H9 (cell line): Measurements from ENCODE around the gene NUP210. TPM values are rescaled to one million over a fixed set of nuclear protein-coding genes. Genes with fewer than 3 reads are reported as not detected.

Experiments used
- DNase-seq: peaks from one replicate; pipeline ENCODE4 v3.0.0-alpha.2; 2017
- H2AFZ ChIP-seq: one replicate; pipeline ENCODE4 v1.6.1; 2013; ENCODE audit warnings: mild to moderate bottlenecking, low read length, control low read depth, moderate library complexity
- H2AK5ac ChIP-seq: 2 replicates; pipeline ENCODE4 v1.6.1; 2013; ENCODE audit warnings: low read length, control low read depth, mixed read lengths; ENCODE audit not compliant: insufficient read length
- H2BK120ac ChIP-seq: one replicate; pipeline ENCODE4 v1.6.1; 2013; ENCODE audit warnings: low read depth, mild to moderate bottlenecking, low read length, control low read depth, inconsistent platforms; ENCODE audit not compliant: poor library complexity, severe bottlenecking
- H2BK12ac ChIP-seq: 2 replicates; pipeline ENCODE4 v1.6.1; 2013; ENCODE audit warnings: low read length, control low read depth, mixed read lengths, low read depth; ENCODE audit not compliant: insufficient read length
- H2BK15ac ChIP-seq: 2 replicates; pipeline ENCODE4 v1.6.1; 2013; ENCODE audit warnings: low read depth, low read length, control low read depth
- H2BK20ac ChIP-seq: one replicate; pipeline ENCODE4 v1.6.1; 2013; ENCODE audit warnings: low read depth, mild to moderate bottlenecking, low read length, control low read depth, inconsistent platforms; ENCODE audit not compliant: poor library complexity, severe bottlenecking
- H2BK5ac ChIP-seq: 2 replicates; pipeline ENCODE4 v1.6.1; 2013; ENCODE audit warnings: low read length, control low read depth, mixed read lengths; ENCODE audit not compliant: insufficient read length
- H3K14ac ChIP-seq: 2 replicates; pipeline ENCODE4 v1.6.1; 2013; ENCODE audit warnings: low read length, control low read depth; ENCODE audit not compliant: insufficient read depth
- H3K18ac ChIP-seq: 2 replicates; pipeline ENCODE4 v1.6.1; 2013; ENCODE audit warnings: low read depth, mild to moderate bottlenecking, mixed read lengths, low read length, control low read depth; ENCODE audit not compliant: insufficient read length
- H3K23ac ChIP-seq: 2 replicates; pipeline ENCODE4 v1.6.1; 2013; ENCODE audit warnings: low read length, control low read depth, mixed read lengths, low read depth; ENCODE audit not compliant: insufficient read length
- H3K23me2 ChIP-seq: 2 replicates; pipeline ENCODE4 v1.6.1; 2013; ENCODE audit warnings: low read depth, mild to moderate bottlenecking, mixed read lengths, low read length, control low read depth; ENCODE audit not compliant: insufficient read length, poor library complexity, severe bottlenecking
- H3K27ac ChIP-seq: 2 replicates; pipeline ENCODE4 v1.5.1; 2013; ENCODE audit warnings: low read length, control low read depth, mixed read lengths, low read depth; ENCODE audit not compliant: insufficient read length
- H3K27me3 ChIP-seq: 2 replicates; pipeline ENCODE4 v1.6.1; 2013; ENCODE audit warnings: low read length, control low read depth, inconsistent platforms; ENCODE audit not compliant: insufficient read depth
- H3K4ac ChIP-seq: 2 replicates; pipeline ENCODE4 v1.6.1; 2013; ENCODE audit warnings: low read depth, mild to moderate bottlenecking, control low read depth, inconsistent platforms, low read length, moderate library complexity
- H3K4me1 ChIP-seq: 2 replicates; pipeline ENCODE4 v1.6.1; 2013; ENCODE audit warnings: low read length, control low read depth, inconsistent platforms; ENCODE audit not compliant: insufficient read depth
- H3K4me2 ChIP-seq: 2 replicates; pipeline ENCODE4 v1.6.1; 2013; ENCODE audit warnings: low read length, control low read depth, mixed read lengths; ENCODE audit not compliant: insufficient read length, insufficient read depth
- H3K56ac ChIP-seq: 2 replicates; pipeline ENCODE4 v1.6.1; 2013; ENCODE audit warnings: low read depth, mild to moderate bottlenecking, mixed read lengths, low read length, control low read depth; ENCODE audit not compliant: insufficient read length
- H3K79me1 ChIP-seq: 2 replicates; pipeline ENCODE4 v1.6.1; 2013; ENCODE audit warnings: low read depth, mild to moderate bottlenecking, moderate library complexity, low read length, control low read depth, inconsistent platforms; ENCODE audit not compliant: insufficient read depth, poor library complexity, severe bottlenecking
- H3K79me2 ChIP-seq: 2 replicates; pipeline ENCODE4 v1.6.1; 2013; ENCODE audit warnings: low read length, control low read depth, inconsistent platforms; ENCODE audit not compliant: insufficient read depth
- H3K9ac ChIP-seq: 2 replicates; pipeline ENCODE4 v1.6.1; 2013; ENCODE audit warnings: low read length, control low read depth, mixed read lengths; ENCODE audit not compliant: insufficient read length; ENCODE audit errors: extremely low read depth
- H3K9me3 ChIP-seq: one replicate; pipeline ENCODE4 v1.6.1; 2013; ENCODE audit warnings: low read depth, low read length, inconsistent platforms; ENCODE audit not compliant: control insufficient read depth
- H3T11ph ChIP-seq: one replicate; pipeline ENCODE4 v1.6.1; 2013; ENCODE audit warnings: mild to moderate bottlenecking, low read length, control low read depth, inconsistent platforms
- H4K20me1 ChIP-seq: one replicate; pipeline ENCODE4 v1.6.1; 2013; ENCODE audit not compliant: control insufficient read depth, insufficient read length, insufficient read depth
- H4K5ac ChIP-seq: 2 replicates; pipeline ENCODE4 v1.6.1; 2013; ENCODE audit warnings: low read depth, mild to moderate bottlenecking, mixed read lengths, low read length, control low read depth; ENCODE audit not compliant: insufficient read length
- H4K8ac ChIP-seq: replicated peaks from 2 replicates; pipeline ENCODE4 v1.6.1; 2013; ENCODE audit warnings: low read length, control low read depth, mixed read lengths, low read depth; ENCODE audit not compliant: insufficient read length
- H4K91ac ChIP-seq: 2 replicates; pipeline ENCODE4 v1.6.1; 2013; ENCODE audit warnings: low read depth, mild to moderate bottlenecking, moderate library complexity, mixed read lengths, low read length, control low read depth; ENCODE audit not compliant: insufficient read length
- H3K27ac Mint-ChIP-seq, 3 experiments: 2 replicates in 2 of 3; 3 replicates in 1 of 3; pipeline ENCODE4 v1.8.0; 2020 to 2021; ENCODE audit warnings: mixed read lengths in 3 of 3, mild to moderate bottlenecking in 1 of 3, moderate library complexity in 1 of 3
- H3K27me3 Mint-ChIP-seq: 2 replicates; pipeline ENCODE4 v1.8.0; 2021; ENCODE audit warnings: low read depth, mild to moderate bottlenecking, moderate library complexity, mixed read lengths
- H3K36me3 Mint-ChIP-seq, 3 experiments: 2 replicates in 2 of 3; 3 replicates in 1 of 3; pipeline ENCODE4 v1.8.0; 2020 to 2021; ENCODE audit warnings: low read depth in 3 of 3, mixed read lengths in 3 of 3; ENCODE audit not compliant: insufficient read depth in 1 of 3
- H3K4me1 Mint-ChIP-seq, 2 experiments: 2 replicates each; pipeline ENCODE4 v1.8.0; 2020; ENCODE audit warnings: mixed read lengths in 2 of 2
- H3K4me3 Mint-ChIP-seq, 2 experiments: 2 replicates in 1 of 2; 3 replicates in 1 of 2; pipeline ENCODE4 v1.8.0; 2020 to 2021; ENCODE audit warnings: mild to moderate bottlenecking in 2 of 2, mixed read lengths in 2 of 2, moderate library complexity in 1 of 2
- H3K9me3 Mint-ChIP-seq, 2 experiments: 2 replicates in 1 of 2; 3 replicates in 1 of 2; pipeline ENCODE4 v1.8.0; 2020; ENCODE audit warnings: mild to moderate bottlenecking in 2 of 2, mixed read lengths in 2 of 2, moderate library complexity in 1 of 2
- CTCF ChIP-seq: fragments of 200-600 bp; sonication (generic); conservative IDR thresholded peaks from 3 replicates; pipeline ENCODE4 v1.8.0; 2021; ENCODE audit warnings: antibody characterized with exemption, mild to moderate bottlenecking
- WGBS: extraction: QIAGEN DNeasy Blood & Tissue Kit; methylation state at CpG from one replicate; pipeline ENCODE4 v1.1.7; 2013; ENCODE audit warnings: missing lambda C conversion rate, low lambda C conversion rate, mixed read lengths; ENCODE audit not compliant: insufficient read length; ENCODE audit errors: extremely low coverage; 5-methylcytosine and 5-hydroxymethylcytosine counted together
- total RNA-seq: library from RNA; stranded (reverse); gene quantifications from 2 replicates; pipeline ENCODE4 v1.2.1, GENCODE V29; 2021

Gene NUP210
- total RNA-seq, 1 experiment from 2014 or later, result 48.8 TPM

- no peak overlapping the region for H2BK12ac ChIP-seq
- WGBS, result no CpG with 5 or more reads among the region's 3 CpGs
- no peaks in the 10 kb centered on the region for H4K20me1 ChIP-seq
- H3K56ac ChIP-seq, result no peak overlapping the region
- H3K4me1 ChIP-seq, result no peaks in the 10 kb centered on the region
- H3K9me3 ChIP-seq, result no peaks in the 10 kb centered on the region
- Mint-ChIP-seq H3K27me3 (no peaks in the 10 kb centered on the region), H3K27ac (no peak overlapping the region), H3K4me3 (no peak overlapping the region), H3K9me3 (no peaks in the 10 kb centered on the region), H3K36me3 (peaks cover 23 to 60% (median 38%) of the 10 kb centered on the region in 3 experiments; a peak in 6 of 7 replicates), H3K4me1 (no peaks in the 10 kb centered on the region)
- no peak overlapping the region for H3K27ac ChIP-seq
- no peak overlapping the region for H3K23ac ChIP-seq
- H3K23me2 ChIP-seq, result no peaks in the 10 kb centered on the region
- no peak overlapping the region for H2BK5ac ChIP-seq
- H3K79me1 ChIP-seq, result no peaks in the 10 kb centered on the region
- H3T11ph ChIP-seq, result no peak overlapping the region
- H2BK15ac ChIP-seq, result no peak overlapping the region
- H4K5ac ChIP-seq, result no peak overlapping the region
- H3K9ac ChIP-seq, result no peak overlapping the region
- H3K14ac ChIP-seq, result no peak overlapping the region
- no peak overlapping the region for H4K8ac ChIP-seq
- no peak overlapping the region for H3K4me2 ChIP-seq
- H3K79me2 ChIP-seq, result no peaks in the 10 kb centered on the region
- no peak overlapping the region for H2BK20ac ChIP-seq
- H3K27me3 ChIP-seq, result no peaks in the 10 kb centered on the region
- H3K4ac ChIP-seq, result no peak overlapping the region
- H3K18ac ChIP-seq, result no peak overlapping the region
- H2AK5ac ChIP-seq, result no peak overlapping the region
- H2AFZ ChIP-seq, result no peak overlapping the region
- H4K91ac ChIP-seq, result no peak overlapping the region
- no peak for TF ChIP-seq CTCF
- H2BK120ac ChIP-seq, result no peak overlapping the region
- no peak for DNase-seq
These were observed 105.2 kb downstream of the NUP210 start for GRCh38 chr3:13314877-13315276.
